A549 treated with RU486 at 1 μM for 4 hours (cell line): Measurements from ENCODE around the gene F10. TPM values are rescaled to one million over a fixed set of nuclear protein-coding genes. Genes with fewer than 3 reads are reported as not detected.

Experiments
- total RNA-seq: library from RNA; stranded (reverse); fragments of 200-300 nt; extraction: Qiagen RNA extraction; gene quantifications from 5 replicates; pipeline ENCODE4 v1.2.3, GENCODE V29; 2022; ENCODE audit warnings: low read depth

Gene F10
- total RNA-seq = 0.13 TPM in 1 of 5 replicates, not detected in the others

DNA sequence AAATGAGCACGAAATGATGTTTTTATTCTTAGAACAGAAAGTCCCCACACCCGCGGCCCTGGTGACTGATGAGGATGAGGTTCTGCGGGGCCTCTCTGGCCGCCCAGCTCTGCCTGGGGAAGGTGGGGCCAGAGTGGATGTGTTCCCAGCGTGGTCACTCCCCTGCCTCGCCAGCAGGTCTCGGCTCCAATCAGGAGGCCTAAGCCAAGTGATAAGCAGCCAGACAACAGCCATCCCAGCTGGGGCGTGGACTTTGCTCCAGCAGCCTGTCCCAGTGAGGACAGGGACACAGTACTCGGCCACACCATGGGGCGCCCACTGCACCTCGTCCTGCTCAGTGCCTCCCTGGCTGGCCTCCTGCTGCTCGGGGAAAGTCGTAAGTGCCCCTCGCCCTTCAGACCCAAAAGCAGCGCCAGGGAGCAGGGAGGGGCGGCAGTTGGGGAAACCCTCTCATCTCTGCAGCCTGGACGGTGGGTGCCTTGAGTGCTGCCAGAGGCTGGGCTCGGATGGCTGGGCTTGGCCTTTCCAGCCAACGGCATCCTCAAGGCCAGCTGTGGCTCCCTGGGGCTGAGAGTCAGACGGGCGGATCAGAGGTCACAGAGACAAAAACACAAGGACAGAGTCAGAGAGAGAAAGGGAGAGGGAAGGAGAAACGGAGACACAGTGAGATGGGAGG lies at the start of gene F10:
TSS of gene F10 (plus strand) at position 250 of the 676 bp plus-strand sequence. CDS start at position 307, 57 bp downstream.

DNA sequence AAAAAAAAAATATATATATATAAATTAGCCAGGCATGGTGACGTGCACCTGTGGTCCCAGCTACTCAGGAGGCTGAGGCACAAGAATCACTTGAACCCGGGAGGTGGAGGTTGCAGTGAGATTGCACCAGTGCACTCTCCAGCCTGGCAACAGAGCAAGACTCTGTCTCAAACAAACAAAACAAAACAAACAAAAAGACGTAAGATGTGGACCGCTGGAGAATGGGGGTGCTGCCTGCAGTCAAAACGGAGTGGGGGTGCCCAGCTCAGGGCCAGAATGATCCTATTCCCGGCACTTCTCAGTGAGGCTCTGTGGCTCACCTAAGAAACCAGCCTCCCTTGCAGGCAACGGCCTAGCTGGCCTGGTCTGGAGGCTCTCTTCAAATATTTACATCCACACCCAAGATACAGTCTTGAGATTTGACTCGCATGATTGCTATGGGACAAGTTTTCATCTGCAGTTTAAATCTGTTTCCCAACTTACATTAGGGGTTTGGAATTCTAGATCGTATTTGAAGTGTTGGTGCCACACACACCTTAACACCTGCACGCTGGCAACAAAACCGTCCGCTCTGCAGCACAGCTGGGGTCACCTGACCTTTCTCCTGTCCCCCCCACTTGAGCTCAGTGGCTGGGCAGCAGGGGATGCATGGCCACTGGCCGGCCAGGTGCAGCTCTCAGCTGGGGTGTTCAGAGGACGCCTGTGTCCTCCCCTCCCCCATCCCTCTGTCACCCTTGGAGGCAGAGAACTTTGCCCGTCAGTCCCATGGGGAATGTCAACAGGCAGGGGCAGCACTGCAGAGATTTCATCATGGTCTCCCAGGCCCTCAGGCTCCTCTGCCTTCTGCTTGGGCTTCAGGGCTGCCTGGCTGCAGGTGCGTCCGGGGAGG lies 17.3 kb upstream of the F10 start, which contains the start of gene F7:
TSS of gene F7 (plus strand) at position 760 of the 889 bp plus-strand sequence. CDS start at position 811, 51 bp downstream.

GRCh38 chr13:113157929-113158747 lies 35.5 kb downstream of the F10 start, which contains the start of gene PROZ:
TSS of gene PROZ (plus strand) at chr13:113158648. CDS start at chr13:113158661, 13 bp downstream.

Other genes starting within 250 kb of the F10 start
- 0.14 to 0.76 TPM (median 0.31 TPM) in 5 replicates for gene MCF2L, start 153.6 kb upstream of the F10 start, total RNA-seq
- gene F7, start 17.0 kb upstream of the F10 start, total RNA-seq = 0.07 to 0.12 TPM (median 0.07 TPM) in 3 of 5 replicates, not detected in the others
- not detected in 5 replicates for gene PROZ, start 35.8 kb downstream of the F10 start, total RNA-seq
- gene PCID2, start 85.9 kb downstream of the F10 start, total RNA-seq = 38.7 to 48.0 TPM (median 41.9 TPM) in 5 replicates
- gene CUL4A, start 86.8 kb downstream of the F10 start, total RNA-seq = 46.7 to 60.6 TPM (median 56.1 TPM) in 5 replicates
- gene LAMP1, start 174.4 kb downstream of the F10 start, total RNA-seq = 75.2 to 96.8 TPM (median 91.3 TPM) in 5 replicates
- gene GRTP1, start 241.3 kb downstream of the F10 start, total RNA-seq = 0.98 to 1.5 TPM (median 1.4 TPM) in 5 replicates